Osteoblast (primary cell): ENCODE data around the gene PEX13. TPM values are rescaled to one million over a fixed set of nuclear protein-coding genes. Genes with fewer than 3 reads are reported as not detected.

ENCODE experiments used
- DNase-seq: peaks from one replicate; pipeline ENCODE4 v3.0.0; 2011; ENCODE audit warnings: low spot score, mixed read lengths; ENCODE audit not compliant: insufficient read length; ENCODE audit errors: missing footprints
- H2AFZ ChIP-seq: 2 replicates; pipeline ENCODE4 v1.6.0; 2011; ENCODE audit warnings: mild to moderate bottlenecking, low read length
- H3K27ac ChIP-seq: 2 replicates; pipeline ENCODE4 v1.5.1; 2011; ENCODE audit warnings: mild to moderate bottlenecking, low read depth, low read length, moderate library complexity
- H3K27me3 ChIP-seq: 2 replicates; pipeline ENCODE4 v1.6.0; 2012; ENCODE audit warnings: mild to moderate bottlenecking, control low read depth, inconsistent platforms, low read length, moderate library complexity; ENCODE audit not compliant: insufficient read depth
- H3K36me3 ChIP-seq: 2 replicates; pipeline ENCODE4 v1.5.1; 2011; ENCODE audit warnings: mild to moderate bottlenecking, low read length, control low read depth, moderate library complexity; ENCODE audit not compliant: insufficient read depth
- H3K4me1 ChIP-seq: 2 replicates; pipeline ENCODE4 v1.5.1; 2011; ENCODE audit warnings: mild to moderate bottlenecking, low read length, control low read depth, moderate library complexity; ENCODE audit not compliant: insufficient read depth
- H3K4me2 ChIP-seq: 2 replicates; pipeline ENCODE4 v1.6.0; 2011; ENCODE audit warnings: mild to moderate bottlenecking, low read length; ENCODE audit not compliant: insufficient read depth
- H3K4me3 ChIP-seq: fragments of 200-600 bp; sonication (generic); 3 replicates; pipeline ENCODE4 v1.5.1; 2012; ENCODE audit warnings: mild to moderate bottlenecking, low read length, inconsistent platforms; ENCODE audit not compliant: insufficient read depth
- H3K79me2 ChIP-seq: 2 replicates; pipeline ENCODE4 v1.6.0; 2012; ENCODE audit warnings: mild to moderate bottlenecking, low read length, control low read depth, inconsistent platforms; ENCODE audit not compliant: insufficient read depth
- H3K9me3 ChIP-seq: 2 replicates; pipeline ENCODE4 v1.5.1; 2011; ENCODE audit warnings: low read depth, low read length, control low read depth
- H4K20me1 ChIP-seq: 2 replicates; pipeline ENCODE4 v1.6.0; 2012; ENCODE audit warnings: mild to moderate bottlenecking, low read length, control low read depth; ENCODE audit not compliant: insufficient read depth
- total RNA-seq: library from RNA; depleted of rRNA; stranded (reverse); fragments of >200 nt; gene quantifications from 2 replicates; pipeline ENCODE4 v1.2.3, GENCODE V29; 2012
- TF ChIP-seq, protein P1 (sequence below): IDR thresholded peaks from 2 replicates; pipeline ENCODE4 v1.5.1; 2011; ENCODE audit warnings: mild to moderate bottlenecking, low read depth, low read length, moderate library complexity; ENCODE audit errors: extremely low read depth

The PEX13 gene
- total RNA-seq, 1 donor, result 34.0 TPM

GRCh38 chr2:61044636-61045035, 27.1 kb downstream of the PEX13 start:
- H2AFZ ChIP-seq, result no peak overlapping the region
- H3K79me2 ChIP-seq, result peaks cover 3% of the 10 kb centered on the region
- H4K20me1 ChIP-seq, result peaks cover 6% of the 10 kb centered on the region
- H3K27ac ChIP-seq, result no peak overlapping the region
- no peak overlapping the region for H3K4me3 ChIP-seq
- TF ChIP-seq, protein P1, sequence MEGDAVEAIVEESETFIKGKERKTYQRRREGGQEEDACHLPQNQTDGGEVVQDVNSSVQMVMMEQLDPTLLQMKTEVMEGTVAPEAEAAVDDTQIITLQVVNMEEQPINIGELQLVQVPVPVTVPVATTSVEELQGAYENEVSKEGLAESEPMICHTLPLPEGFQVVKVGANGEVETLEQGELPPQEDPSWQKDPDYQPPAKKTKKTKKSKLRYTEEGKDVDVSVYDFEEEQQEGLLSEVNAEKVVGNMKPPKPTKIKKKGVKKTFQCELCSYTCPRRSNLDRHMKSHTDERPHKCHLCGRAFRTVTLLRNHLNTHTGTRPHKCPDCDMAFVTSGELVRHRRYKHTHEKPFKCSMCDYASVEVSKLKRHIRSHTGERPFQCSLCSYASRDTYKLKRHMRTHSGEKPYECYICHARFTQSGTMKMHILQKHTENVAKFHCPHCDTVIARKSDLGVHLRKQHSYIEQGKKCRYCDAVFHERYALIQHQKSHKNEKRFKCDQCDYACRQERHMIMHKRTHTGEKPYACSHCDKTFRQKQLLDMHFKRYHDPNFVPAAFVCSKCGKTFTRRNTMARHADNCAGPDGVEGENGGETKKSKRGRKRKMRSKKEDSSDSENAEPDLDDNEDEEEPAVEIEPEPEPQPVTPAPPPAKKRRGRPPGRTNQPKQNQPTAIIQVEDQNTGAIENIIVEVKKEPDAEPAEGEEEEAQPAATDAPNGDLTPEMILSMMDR, result no peak
- peaks cover 27% of the 10 kb centered on the region for H3K36me3 ChIP-seq
- H3K9me3 ChIP-seq, result no peaks in the 10 kb centered on the region
- H3K4me1 ChIP-seq, result no peaks in the 10 kb centered on the region
- DNase-seq, result no peak
- H3K27me3 ChIP-seq, result no peaks in the 10 kb centered on the region
- no peak overlapping the region for H3K4me2 ChIP-seq

DNA sequence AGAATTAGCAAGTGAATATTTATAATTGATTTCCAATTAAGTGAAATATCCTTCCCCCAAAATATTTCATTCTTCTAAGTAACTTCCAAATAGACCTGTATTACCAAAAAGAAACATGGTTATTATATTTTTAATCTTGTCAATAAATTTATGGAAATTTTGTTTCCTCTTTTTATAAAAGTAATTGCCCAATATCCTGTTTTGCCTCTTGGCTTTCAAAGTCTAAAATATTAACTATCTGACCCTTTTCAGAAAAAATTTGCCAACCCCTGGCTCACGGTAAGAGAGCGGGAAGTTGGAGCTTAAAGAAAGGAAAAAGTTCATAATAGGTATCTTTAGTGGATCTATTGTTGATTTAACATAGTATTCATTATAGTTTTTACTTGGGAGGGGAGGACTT, 27.7 kb downstream of the PEX13 start:
- H4K20me1 ChIP-seq, result peaks cover 6% of the 10 kb centered on the region

GRCh38 chr2:61045999-61046398, 28.5 kb downstream of the PEX13 start:
- H3K27ac ChIP-seq, result no peak overlapping the region
- no peak overlapping the region for H3K4me2 ChIP-seq
- peaks cover 6% of the 10 kb centered on the region for H4K20me1 ChIP-seq
- TF ChIP-seq, protein P1, result no peak
- H3K27me3 ChIP-seq, result no peaks in the 10 kb centered on the region
- H3K79me2 ChIP-seq, result peaks cover 3% of the 10 kb centered on the region
- DNase-seq, result no peak
- H2AFZ ChIP-seq, result no peak overlapping the region
- peaks cover 28% of the 10 kb centered on the region for H3K36me3 ChIP-seq
- no peak overlapping the region for H3K4me3 ChIP-seq
- H3K9me3 ChIP-seq, result no peaks in the 10 kb centered on the region
- no peaks in the 10 kb centered on the region for H3K4me1 ChIP-seq

More for the DNA sequence above, 27.7 kb downstream of the PEX13 start:
- DNase-seq, result no peak
- Histone ChIP-seq H3K4me2 (no peak overlapping the region), H2AFZ (no peak overlapping the region), H3K36me3 (peaks cover 28% of the 10 kb centered on the region), H3K4me3 (no peak overlapping the region), H3K4me1 (no peaks in the 10 kb centered on the region), H3K9me3 (no peaks in the 10 kb centered on the region), H3K27me3 (no peaks in the 10 kb centered on the region), H3K27ac (no peak overlapping the region), H3K79me2 (peaks cover 3% of the 10 kb centered on the region)
- TF ChIP-seq, protein P1, result no peak

DNA sequence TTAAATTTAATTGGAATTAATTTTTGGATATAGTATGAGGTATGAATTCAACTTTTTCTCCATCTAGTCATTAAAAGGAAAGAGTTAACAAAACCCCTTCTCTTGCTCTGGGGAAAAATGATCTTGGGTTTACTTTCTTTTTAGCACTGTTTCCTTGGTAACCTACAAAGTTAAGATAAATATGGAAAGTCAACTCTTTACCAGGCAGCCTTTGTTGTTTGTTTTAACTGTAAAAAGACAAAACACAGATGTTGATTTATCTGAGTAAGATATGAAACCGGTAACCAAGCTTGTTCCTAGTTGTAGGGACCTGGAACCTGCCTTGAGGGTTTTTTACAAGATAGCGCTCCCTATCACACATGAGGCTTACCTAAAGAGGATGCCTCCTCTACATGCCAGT, 38.0 kb downstream of the PEX13 start:
- H3K4me2 ChIP-seq, result no peak overlapping the region
- TF ChIP-seq, protein P1, result no peak
- no peaks in the 10 kb centered on the region for H3K27me3 ChIP-seq

More for the DNA sequence above, 38.0 kb downstream of the PEX13 start:
- no peak overlapping the region for H3K27ac ChIP-seq
- no peaks in the 10 kb centered on the region for H3K79me2 ChIP-seq
- DNase-seq, result no peak
- H2AFZ ChIP-seq, result no peak overlapping the region
- H3K9me3 ChIP-seq, result no peaks in the 10 kb centered on the region
- H3K4me3 ChIP-seq, result no peak overlapping the region
- no peaks in the 10 kb centered on the region for H4K20me1 ChIP-seq
- H3K36me3 ChIP-seq, result peaks cover 14% of the 10 kb centered on the region
- H3K4me1 ChIP-seq, result no peaks in the 10 kb centered on the region
